MCF 10A (cell line): ENCODE data around the gene DUSP14. TPM values are rescaled to one million over a fixed set of nuclear protein-coding genes. Genes with fewer than 3 reads are reported as not detected.

ENCODE experiments used
- BruUV-seq: library from RNA; stranded (reverse); fragments of 400-500 nt; replicated peaks from 2 replicates; lab custom pipeline; 2021; lab: Mats Ljungman, UMichigan
- CTCF ChIA-PET: fragments of 300-600 bp; sonication (Branson Sonifier 250); formaldehyde crosslinking; extraction: SDS; loops from one replicate; lab custom pipeline; 2021; ENCODE audit warnings: antibody characterized with exemption, inconsistent platforms; lab: Yijun Ruan, JAX
- POLR2A ChIA-PET: fragments of 300-600, 350-650 bp; sonication (Branson Sonifier 250); formaldehyde crosslinking; extraction: SDS; loops from one replicate; lab custom pipeline; 2020; ENCODE audit warnings: antibody characterized with exemption, inconsistent platforms; lab: Yijun Ruan, JAX
- DNase-seq: peaks from one replicate; pipeline ENCODE4 v3.0.0-alpha.2; 2018; ENCODE audit not compliant: unreplicated experiment
- H3K27ac Mint-ChIP-seq: one replicate; pipeline ENCODE4 v1.8.0; 2022; ENCODE audit warnings: mild to moderate bottlenecking, low read depth, mixed read lengths; ENCODE audit not compliant: unreplicated experiment
- H3K27me3 Mint-ChIP-seq: one replicate; pipeline ENCODE4 v1.8.0; 2022; ENCODE audit warnings: mixed read lengths; ENCODE audit not compliant: insufficient read depth, unreplicated experiment
- H3K36me3 Mint-ChIP-seq: one replicate; pipeline ENCODE4 v1.8.0; 2022; ENCODE audit warnings: mild to moderate bottlenecking, moderate library complexity, mixed read lengths; ENCODE audit not compliant: insufficient read depth, unreplicated experiment
- H3K4me1 Mint-ChIP-seq: one replicate; pipeline ENCODE4 v1.8.0; 2022; ENCODE audit warnings: mixed read lengths; ENCODE audit not compliant: insufficient read depth, unreplicated experiment
- H3K4me3 Mint-ChIP-seq: one replicate; pipeline ENCODE4 v1.8.0; 2022; ENCODE audit warnings: mild to moderate bottlenecking, moderate library complexity, mixed read lengths; ENCODE audit not compliant: unreplicated experiment
- H3K9me3 Mint-ChIP-seq: one replicate; pipeline ENCODE4 v1.8.0; 2022; ENCODE audit warnings: mixed read lengths; ENCODE audit not compliant: unreplicated experiment
- CTCF ChIP-seq: fragments of 200-600 bp; IDR thresholded peaks from one replicate; pipeline ENCODE4 v1.8.0; 2022; ENCODE audit warnings: antibody characterized with exemption, mild to moderate bottlenecking; ENCODE audit not compliant: unreplicated experiment
- intact Hi-C: fragments of 100-400 bp; cut with micrococcal nuclease; formaldehyde crosslinking; loops from 2 replicates; pipeline ENCODE4 v1.14.1; 2022
- total RNA-seq: library from RNA; stranded (reverse); gene quantifications from 2 replicates; pipeline ENCODE4 v1.2.3, GENCODE V29; 2022

DUSP14 gene
- total RNA-seq, 1 experiment from 2014 or later, result 39.4 TPM

GRCh38 chr17:37557482-37557881 is 67.8 kb downstream of the DUSP14 start:
- peaks cover 3% of the 10 kb centered on the region for H3K4me1 Mint-ChIP-seq
- H3K4me3 Mint-ChIP-seq, result no peak overlapping the region
- intact Hi-C loops, result no loop called here
- no TSS peak for BruUV-seq
- H3K9me3 Mint-ChIP-seq, result no peaks in the 10 kb centered on the region
- no peak for DNase-seq
- no peaks in the 10 kb centered on the region for H3K27me3 Mint-ChIP-seq
- H3K36me3 Mint-ChIP-seq, result peaks cover 72% of the 10 kb centered on the region
- ChIA-PET POLR2A (interaction anchor here (0.8 kb wide), 1 partner anchor 13 kb away, joined by 3 read pairs; no protein-coding TSS in a partner anchor), CTCF (interaction anchor here (0.7 kb wide), 1 partner anchor 1993 kb away, joined by 3 read pairs; no protein-coding TSS in a partner anchor)
- H3K27ac Mint-ChIP-seq, result no peak overlapping the region
- no peak for TF ChIP-seq CTCF

DNA sequence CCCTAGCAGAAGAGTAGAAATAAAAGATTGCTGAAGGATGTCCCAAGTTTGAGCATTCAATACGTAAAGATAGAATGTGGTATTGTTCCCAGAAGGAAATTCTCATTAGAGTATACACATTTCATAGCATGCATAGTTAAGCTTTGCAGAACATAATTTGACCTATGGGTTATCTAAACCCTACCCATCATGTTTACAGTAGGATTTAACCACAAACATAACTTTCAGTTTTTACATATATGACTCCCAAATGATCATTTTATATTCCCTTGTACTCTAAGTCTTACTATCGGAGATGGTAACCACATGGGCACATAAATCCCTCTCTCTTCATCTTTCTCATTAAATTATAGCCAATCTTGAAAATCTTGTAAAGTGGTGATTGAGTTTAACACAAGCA is 68.6 kb downstream of the DUSP14 start:
- Mint-ChIP-seq H3K27me3 (no peaks in the 10 kb centered on the region), H3K4me3 (no peak overlapping the region), H3K36me3 (peaks cover 70% of the 10 kb centered on the region), H3K27ac (no peak overlapping the region), H3K9me3 (no peaks in the 10 kb centered on the region), H3K4me1 (no peaks in the 10 kb centered on the region)
- no peak for DNase-seq
- ChIA-PET CTCF (interaction anchor here (1.0 kb wide), 1 partner anchor 12 kb away, joined by 4 read pairs; no protein-coding TSS in a partner anchor), POLR2A (no interaction called here)
- no TSS peak for BruUV-seq
- intact Hi-C loops, result no loop called here
- no peak for TF ChIP-seq CTCF

DNA sequence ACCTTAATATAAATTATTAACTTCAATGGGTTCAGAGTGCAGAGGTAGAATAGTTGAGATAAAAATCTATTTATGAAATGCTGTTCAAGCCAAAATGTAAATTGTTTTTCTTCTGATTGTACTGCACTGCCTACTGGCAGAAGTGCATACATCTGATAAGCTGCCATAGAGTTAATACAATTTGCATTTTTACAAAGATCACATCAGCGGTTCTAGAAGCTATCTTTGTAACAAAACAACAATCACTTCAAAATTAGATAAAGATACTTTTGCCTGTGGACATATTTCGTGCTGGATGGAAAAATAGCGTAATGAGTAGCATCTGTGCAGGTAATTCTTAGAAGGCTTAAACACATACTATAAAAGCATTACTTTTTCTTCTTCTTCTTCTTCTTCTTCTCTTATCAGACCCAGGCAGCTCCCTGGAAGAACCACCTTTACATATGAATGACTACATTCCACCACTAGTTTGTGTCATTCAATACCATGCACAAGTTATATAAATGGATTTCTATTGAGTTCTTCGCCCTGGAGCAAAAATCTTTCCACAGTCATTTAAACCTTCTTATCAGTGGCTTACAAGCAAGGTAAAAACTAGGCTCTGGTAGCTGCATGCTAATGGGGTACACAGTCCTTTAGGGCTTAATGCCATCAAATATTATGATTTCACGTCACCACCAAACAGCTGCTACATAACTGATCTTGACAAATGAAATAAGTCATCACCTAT is 72.5 kb downstream of the DUSP14 start:
- POLR2A ChIA-PET, result interaction anchor here (0.5 to 2.2 kb wide), 2 partner anchors 11 to 18 kb away, joined by 3 to 13 read pairs; no protein-coding TSS in a partner anchor

More for the DNA sequence above, 72.5 kb downstream of the DUSP14 start:
- Mint-ChIP-seq H3K36me3 (peaks cover 69% of the 10 kb centered on the region), H3K9me3 (no peaks in the 10 kb centered on the region), H3K27ac (no peak overlapping the region), H3K4me1 (no peaks in the 10 kb centered on the region), H3K4me3 (no peak overlapping the region), H3K27me3 (no peaks in the 10 kb centered on the region)
- intact Hi-C loops, result no loop called here
- BruUV-seq, result no TSS peak
- no peak for DNase-seq
- no peak for TF ChIP-seq CTCF
- CTCF ChIA-PET, result interaction anchor here (0.6 kb wide), 2 partner anchors 315 to 1877 kb away, joined by 3 to 7 read pairs; no protein-coding TSS in a partner anchor

Other genes with a start within 250 kb of the DUSP14 start
- not detected in 2 replicates for gene C17orf78, start 113.9 kb upstream of the DUSP14 start, total RNA-seq
- 88.6 and 100 TPM in 2 replicates for gene ACACA, start 83.1 kb upstream of the DUSP14 start, total RNA-seq
- 25.3 and 31.3 TPM in 2 replicates for gene TADA2A, start 83.0 kb upstream of the DUSP14 start, total RNA-seq
- 18.0 and 26.8 TPM in 2 replicates for gene SYNRG, start 119.5 kb downstream of the DUSP14 start, total RNA-seq
- gene DDX52, start 153.6 kb downstream of the DUSP14 start, total RNA-seq, result 37.8 and 42.5 TPM in 2 replicates